HG03521 (cell line): Measurements from ENCODE around the gene CD1B.
"Not testable (repeated sequence)": the region's sequence is repeated elsewhere in the genome, so short reads cannot be mapped to it uniquely, and the experiment has no call there.

Experiments
- ATAC-seq: cut with Tn5 transposase; IDR thresholded peaks from one replicate; pipeline ENCODE4 v1.9.1; 2021; ENCODE audit warnings: mild to moderate bottlenecking, moderate library complexity; ENCODE audit not compliant: unreplicated experiment

Gene CD1B

DNA sequence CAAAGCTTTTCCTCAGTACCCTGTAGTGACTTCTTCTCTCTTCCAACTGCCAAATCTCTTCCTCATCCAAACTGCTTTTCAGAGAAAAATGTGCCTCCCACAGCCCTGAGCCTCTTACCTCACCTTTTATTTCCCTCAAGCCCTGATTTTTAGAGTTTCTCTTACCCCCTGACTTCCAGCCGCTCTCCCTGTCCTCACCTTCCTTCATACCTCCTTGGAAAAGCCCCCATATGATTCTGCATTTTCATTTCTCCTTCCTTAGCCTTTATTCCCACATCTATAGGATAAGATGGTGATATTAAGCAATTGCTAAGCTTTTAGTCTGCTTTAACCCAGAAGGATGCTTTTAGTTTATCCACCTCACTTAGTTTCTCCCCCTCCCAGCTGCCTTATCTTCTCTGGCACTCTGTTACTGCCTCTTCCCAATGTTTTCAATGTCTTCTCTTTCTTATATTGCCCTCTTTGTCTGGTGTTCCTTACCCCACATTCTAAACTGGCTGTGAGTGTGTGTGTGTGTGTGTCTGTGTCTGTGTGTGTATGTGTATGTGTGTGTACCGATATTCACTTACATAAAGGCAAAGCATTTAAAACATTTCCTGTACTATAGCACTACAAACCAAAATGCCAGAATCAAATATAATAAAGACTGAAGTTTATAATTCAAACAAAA is at the start of gene CD1B:
Gene CD1B, minus strand, starts transcription at position 51 of the 670 bp plus-strand sequence. CDS start 108 bp downstream, outside the sequence.
- no peak for ATAC-seq

DNA sequence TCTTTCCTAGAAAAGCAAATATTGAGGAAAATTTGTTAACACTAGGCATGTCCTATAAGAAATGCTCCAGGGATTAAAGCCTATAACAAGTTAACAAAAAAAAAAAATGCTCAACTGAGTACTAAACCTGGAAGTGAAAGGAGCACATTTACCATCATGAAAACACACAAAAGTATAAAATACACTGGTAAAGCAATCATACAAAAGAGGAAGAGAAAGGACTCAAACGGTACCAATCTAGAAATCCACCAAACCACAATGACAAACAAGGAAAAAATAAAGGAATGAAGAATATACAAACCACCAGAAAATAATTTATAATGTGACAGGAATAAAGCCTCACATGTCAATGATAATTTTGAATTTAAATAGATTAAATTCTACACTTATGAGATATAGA is 43.5 kb upstream of the CD1B start:
- ATAC-seq, result no peak

DNA sequence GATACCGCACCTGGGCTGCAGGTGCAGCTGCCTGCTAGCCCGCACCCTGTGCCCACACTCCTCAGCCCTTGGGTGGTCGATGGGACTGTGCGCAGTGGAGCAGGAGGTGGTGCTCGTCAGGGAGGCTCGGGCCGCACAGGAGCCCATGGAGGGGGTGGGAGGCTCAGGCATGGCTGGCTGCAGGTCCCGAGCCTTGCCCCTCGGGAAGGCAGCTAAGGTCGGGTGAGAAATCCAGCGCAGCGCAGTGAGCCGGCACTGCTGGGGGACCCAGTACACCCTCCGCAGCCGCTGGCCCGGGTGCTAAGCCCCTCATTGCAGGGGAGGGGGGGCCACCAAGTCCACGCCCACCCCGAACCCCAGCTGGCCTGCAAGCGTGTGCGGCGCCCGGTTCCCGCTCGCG is 42.8 kb upstream of the CD1B start:
- ATAC-seq, result not testable (repeated sequence)

DNA sequence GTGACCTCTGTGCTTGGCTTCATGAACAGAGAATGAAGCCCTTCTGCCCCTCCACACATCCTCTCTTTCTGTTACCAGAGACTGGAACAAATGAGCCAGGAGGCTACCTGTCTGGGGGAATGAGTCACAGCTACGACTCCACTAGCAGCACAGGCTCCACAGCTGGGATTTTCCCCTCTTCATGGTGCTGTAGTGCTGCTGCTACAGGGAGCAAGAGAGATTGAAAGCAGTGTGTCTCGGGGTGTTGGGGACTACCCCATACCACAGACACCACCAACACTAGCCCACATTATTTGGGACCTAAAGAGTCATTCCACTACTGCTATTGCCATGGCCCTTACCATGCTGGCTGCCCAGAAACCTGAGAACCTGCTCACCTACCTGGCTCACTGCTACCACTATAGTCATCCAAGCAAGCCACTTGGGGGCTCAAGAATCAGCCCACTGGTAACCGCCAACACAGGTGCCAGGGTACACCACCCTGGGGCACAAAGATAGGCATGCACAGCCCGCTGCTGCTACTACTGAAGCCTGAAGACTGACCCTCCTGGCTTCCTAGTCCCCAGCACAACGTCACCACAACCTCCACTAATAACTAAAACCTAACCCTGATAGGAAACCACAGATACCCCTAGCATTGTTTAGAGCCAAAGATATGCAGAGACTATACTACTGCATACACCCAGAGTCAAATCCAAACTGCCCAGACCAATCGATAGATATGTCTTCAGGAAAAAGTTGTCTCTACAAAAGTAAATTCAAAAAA is 40.0 kb upstream of the CD1B start:
- ATAC-seq, result peak; percentile 86

DNA sequence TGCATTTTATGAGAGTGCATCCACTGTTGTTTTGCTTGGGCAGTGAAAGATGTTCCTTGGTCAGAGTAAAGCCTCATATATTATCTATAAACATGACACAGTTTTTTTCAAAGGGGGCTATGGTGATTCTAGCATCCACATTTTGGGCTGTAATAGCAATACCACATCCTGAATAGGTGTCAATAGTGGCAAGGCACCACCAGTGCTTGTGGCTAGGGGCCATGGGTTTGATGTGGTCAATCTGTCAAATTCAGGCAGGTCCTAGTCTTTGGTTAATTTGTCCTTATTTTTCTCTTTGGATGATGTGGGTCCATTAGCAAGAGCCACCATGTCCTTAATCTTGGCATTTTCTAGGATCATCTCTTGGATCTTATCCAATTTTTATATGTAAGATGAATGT is 35.5 kb upstream of the CD1B start:
- no peak for ATAC-seq

DNA sequence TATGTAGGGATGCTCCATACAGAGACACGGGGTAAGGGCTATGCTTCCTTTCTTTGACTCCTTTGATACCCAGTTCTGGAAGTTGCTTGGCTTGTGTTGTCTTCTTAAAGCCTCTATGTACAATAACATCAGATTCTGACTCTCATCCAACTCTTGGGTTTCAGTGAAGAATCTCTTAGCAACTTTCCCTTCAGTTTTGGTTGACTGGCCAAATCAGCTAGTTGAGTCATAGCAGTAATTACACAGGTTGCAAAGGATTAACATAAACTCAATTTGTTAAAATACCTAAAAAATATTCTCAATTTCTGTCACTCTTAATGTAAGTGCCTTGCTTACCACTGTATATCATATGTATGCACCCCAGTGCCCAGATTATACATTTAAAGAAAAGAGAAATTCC is 31.6 kb upstream of the CD1B start:
- ATAC-seq, result no peak

DNA sequence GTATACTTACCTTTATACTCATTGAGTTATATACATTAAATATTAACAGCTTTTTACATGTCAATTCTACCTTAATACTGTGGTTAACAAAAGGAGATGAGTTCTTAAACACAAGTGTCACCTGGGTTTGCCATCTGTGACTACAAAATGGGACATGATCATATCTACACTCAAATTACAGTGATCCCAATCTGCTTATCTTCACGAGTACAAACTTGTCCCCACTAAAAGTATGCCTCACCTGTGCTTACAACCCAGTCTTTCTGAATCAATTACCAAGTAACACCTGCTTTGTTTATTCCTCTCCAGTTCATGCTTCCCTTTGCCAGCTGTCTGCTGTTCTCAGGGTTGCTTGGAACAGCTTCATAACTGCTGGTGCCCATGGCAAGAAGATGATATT is 31.2 kb upstream of the CD1B start:
- no peak for ATAC-seq

DNA sequence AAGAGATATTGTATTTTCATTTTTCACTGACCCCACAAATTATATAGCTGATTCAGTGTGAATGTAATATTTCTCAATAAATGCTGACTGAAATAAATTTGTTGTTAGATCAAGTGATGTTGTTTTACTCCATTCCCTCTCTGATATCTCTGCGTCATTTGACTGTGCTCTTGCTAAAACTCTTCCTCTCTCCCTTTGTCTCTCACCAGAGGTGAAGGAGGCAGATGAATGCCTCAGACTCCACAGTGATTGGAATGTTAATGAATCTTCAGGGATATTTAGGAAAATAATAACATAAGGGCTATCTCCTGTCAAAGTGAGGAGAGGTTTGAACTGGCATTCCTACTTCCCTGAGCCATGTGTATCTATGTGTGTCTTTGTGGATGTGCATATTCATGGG is 26.1 kb upstream of the CD1B start:
- no peak for ATAC-seq

DNA sequence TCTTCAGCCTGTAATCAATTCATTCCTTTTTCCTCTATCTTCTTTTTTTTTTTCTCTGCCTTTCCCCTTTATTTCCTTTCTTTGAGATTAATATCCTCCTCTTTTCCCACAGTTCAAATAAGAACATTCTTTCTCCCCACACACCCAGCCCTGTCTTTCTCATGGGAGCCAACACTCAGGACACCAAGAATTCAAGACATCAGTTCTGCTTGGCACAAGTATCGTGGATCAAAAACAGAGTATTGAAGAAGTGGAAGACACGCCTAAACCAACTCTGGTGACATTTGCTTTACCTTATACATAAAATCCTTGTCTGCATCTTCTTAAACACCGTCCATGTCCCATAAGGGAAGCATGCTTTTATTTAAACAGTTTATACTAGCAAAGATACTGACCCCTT is 25.3 kb upstream of the CD1B start:
- no peak for ATAC-seq

DNA sequence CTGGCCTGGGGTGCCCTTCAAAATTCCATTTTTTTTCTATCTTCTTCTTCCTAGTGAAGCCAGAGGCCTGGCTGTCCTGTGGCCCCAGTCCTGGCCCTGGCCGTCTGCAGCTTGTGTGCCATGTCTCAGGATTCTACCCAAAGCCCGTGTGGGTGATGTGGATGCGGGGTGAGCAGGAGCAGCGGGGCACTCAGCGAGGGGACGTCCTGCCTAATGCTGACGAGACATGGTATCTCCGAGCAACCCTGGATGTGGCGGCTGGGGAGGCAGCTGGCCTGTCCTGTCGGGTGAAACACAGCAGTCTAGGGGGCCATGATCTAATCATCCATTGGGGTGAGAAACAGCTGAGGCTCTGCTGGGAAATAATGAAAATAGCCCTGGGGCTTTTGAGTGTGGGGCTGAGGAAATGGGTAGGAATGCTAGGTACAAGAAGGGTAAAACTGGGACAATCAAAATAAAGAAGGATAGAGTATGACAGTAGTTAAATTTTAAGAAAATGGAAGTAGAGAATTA is 24.5 kb upstream of the CD1B start:
- no peak for ATAC-seq

DNA sequence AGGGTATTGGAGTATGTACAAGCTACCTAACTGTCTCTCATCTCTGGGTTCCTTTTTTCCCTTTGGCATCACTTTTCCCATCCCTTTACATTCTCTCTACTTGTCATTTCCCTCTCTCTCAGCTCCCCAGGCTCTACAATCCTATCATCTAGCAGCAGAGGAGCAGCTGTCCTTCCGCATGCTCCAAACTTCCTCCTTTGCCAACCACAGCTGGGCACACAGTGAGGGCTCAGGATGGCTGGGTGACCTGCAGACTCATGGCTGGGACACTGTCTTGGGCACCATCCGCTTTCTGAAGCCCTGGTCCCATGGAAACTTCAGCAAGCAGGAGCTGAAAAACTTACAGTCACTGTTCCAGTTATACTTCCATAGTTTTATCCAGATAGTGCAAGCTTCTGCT is 22.9 kb upstream of the CD1B start:
- no peak for ATAC-seq

DNA sequence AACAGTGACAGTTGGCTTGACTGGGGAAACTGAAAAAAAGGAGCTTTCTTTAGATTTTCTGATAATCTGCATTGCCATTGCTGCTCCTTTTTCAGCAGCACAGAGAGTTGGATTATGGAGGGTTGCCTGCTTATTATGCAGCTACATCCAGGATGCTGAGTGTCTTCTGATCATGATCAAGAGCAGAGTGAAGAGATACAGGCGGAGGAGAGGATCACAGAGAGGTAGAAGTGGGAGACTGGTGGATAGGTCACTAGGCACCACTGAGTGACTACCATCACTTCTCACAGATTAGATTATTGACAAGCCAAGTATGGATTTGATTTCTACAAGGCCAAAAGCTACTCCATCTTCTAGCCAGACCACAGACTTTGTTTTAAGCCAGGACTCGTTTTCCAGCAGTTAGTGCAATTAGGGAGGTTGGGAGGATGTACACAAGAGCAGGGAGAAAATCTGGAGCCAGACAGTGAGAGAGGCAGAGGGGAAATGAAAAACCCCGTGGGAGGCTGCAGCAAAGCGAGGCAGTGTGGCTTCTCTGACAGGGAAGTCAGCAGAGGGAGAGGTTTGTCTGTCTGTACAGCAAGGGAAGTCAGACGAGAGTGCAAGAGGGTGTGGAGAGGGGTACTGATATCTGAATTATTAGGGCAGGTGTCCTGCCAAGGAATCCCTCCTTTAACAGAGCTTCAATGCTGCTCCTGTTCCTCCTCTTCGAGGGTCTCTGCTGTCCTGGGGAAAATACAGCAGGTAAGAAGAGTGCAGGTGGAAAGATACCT is 22.2 kb upstream of the CD1B start, which contains the start of gene CD1E:
Gene CD1E, plus strand, starts transcription at position 592 of the 773 bp plus-strand sequence. Its CDS starts 95 bp downstream, at position 687.
- ATAC-seq, result no peak

DNA sequence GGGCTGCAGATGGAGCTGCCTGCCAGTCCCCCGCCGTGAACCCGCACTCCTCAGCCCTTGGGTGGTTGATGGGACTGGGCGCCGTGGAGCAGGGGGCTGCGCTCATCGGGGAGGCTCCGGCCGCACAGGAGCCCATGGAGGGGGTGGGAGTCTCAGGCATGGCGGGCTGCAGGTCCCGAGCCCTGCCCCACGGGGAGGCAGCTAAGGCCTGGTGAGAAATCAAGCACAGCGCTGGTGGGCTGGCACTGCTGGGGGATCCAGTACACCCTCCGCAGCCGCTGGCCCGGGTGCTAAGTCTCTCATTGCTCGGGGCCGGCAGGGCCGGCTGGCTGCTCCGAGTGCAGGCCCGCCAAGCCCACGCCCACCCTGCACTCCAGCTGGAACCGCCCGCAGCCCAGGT is 17.6 kb upstream of the CD1B start:
- ATAC-seq, result not testable (repeated sequence)

DNA sequence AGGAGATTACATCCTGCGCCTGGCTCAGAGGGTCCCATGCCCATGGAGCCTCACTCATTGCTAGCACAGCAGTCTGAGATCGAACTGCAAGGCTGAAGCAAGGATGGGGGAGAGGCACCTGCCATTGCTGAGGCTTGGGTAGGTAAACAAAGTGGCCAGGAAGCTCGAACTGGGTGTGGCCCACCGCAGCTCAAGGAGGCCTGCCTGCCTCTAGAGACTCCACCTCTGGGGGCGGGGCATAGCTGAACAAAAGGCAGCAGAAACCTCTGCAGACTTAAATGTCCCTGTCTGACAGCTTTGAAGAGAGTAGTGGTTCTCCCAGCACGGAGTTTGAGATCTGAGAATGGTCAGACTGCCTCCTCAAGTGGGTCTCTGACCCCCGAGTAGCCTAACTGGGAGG is 5.1 kb upstream of the CD1B start:
- not testable (repeated sequence) for ATAC-seq

DNA sequence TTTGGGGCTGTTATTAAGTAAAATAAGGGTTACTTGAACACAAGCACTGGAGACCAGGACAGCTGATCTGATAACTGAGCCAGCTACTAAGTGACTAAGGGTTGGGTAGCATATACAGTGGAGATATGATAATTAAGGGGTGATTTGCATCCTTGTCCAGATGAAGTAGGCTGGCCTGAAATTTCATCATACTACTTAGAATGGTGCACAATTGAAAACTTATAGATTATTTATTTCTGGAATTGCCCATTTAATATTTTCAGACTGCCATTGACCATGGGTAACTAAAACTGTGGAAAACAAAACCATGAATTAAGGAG is 3.8 kb upstream of the CD1B start:
- no peak for ATAC-seq

DNA sequence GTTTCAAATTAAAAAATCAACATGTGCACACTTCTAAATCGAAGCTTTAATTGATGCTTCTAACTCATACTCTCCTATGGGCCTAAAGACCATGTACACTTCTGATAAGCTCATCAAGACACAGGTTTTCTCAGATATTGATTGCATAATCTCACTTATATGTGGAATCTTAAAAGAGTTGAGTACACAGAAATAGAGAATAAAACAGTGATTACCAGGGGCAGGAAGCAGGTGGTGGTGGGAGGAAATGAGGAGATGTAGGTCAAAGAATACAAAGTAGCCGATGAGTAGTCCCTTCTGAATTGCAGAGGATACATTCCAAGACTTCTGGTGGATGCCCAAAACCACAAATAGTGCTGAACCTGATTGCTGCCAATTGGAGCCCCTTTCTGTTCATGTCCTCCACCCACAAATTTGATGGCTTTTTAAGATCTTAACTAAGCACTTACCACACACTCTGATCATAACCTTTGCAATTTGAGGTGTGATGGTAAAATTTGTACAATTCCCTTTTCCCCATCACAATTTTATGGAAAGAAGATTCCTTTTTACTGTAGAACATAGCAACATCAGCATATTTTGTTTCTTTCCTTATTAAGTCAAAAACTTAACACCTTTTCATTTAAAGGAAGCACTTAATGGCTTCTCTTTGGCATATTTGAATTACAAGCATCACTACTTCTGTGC is 3.3 kb upstream of the CD1B start:
- ATAC-seq, result no peak

DNA sequence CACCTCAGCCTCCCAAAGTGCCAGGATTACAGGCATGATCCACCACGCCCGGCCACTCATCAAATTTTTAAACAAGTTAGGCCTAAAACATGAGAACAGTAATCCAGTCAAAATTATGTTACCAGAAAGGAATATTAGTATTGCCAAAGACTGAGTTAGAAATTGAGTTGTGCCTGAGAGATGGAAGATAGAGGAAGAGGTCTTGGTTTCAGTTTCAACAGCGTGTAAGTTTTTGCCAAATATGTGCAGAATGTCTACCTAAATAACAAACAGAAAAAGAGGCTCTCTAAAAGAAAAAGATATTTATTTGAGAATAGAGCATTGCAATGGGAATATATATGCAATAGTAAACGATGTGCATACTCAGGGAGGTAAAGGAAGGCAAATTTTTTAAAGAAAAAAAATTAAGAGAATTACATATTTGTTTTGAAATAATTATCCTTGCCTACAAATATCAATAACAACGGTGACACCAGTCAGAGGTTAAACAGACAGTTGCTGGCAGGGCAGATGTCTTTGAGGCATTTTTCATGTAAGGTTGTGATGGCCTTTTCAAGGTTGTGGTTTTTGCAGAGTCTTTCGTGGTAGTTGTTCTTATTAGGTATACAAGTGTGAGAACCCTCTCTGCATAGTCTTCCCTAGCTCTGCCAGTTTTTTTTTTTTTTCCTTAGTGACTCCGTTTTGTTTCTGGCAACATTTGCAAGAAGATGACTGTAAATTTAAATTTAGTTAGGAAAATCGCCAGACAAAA is 2.2 kb upstream of the CD1B start:
- no peak for ATAC-seq

DNA sequence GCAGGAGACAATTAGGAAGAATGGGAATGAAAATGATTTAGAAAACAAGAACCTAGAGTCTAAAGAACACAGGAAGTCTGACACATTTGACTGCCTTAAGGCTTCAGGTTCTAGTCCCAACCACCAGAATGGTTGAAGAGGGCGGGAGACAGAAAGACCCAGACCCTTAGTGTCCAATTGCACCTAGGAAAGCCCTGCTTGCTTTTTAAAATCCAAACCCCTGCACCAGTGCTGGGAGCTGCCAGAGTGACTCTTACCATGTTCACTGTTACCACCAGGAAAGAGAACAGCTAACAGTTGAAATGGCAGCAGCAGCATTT is 265 bp downstream of the CD1B start:
- ATAC-seq, result no peak

DNA sequence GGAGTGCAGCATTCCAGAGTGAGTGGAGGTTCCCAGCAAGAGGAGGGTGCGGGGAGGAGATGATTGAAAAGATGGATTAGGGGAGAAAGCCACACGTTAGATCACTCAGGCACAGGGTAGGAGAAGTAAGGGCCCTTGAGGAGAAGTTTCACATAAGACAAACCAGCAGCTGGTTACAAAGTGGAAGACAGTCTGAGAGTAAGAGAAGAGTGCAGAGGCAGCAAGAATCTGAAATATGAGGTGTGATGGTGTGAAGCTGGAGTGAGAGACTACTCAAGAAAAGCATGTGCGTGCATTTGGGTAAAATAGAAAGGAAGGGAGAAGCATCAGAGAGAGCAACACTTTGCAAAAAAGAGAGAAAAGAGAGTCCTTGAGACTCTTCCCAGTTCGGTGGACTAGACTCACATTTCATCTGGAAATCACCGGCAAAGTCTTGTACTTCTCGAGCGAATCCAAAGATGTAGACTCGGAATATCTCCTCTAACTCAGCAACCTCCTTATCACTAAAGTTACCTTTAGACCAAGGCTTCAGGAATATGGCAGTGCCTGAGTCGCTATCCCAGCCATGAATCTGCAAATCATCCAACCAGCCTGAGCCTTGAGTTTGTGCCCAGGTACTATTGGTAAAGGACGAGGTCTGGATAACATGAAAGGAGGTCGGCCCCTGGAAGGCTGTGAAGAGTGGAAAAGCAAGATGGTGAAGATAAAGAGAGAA is 783 bp downstream of the CD1B start:
- no peak for ATAC-seq

DNA sequence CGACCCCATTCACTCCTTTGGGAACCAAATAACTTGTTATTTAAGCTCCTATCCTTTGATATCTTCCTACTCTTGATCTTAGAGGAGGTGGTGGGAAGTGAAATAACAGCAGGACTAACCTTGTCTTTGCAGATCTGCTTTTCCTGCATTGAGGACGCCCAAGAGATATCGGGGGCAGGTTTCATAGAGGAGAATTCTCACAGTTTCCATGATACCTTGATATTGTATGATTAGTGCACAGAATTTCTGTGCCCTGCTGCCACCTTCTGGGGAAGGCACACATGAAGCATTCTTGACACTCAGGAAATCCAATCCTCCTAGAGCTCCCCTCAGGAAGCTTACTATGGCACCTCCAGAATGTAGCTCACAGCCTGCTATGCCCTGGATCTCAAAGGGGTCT is 1.6 kb downstream of the CD1B start:
- ATAC-seq, result no peak
